ENCODE results near the gene OGFOD1.

DNA sequence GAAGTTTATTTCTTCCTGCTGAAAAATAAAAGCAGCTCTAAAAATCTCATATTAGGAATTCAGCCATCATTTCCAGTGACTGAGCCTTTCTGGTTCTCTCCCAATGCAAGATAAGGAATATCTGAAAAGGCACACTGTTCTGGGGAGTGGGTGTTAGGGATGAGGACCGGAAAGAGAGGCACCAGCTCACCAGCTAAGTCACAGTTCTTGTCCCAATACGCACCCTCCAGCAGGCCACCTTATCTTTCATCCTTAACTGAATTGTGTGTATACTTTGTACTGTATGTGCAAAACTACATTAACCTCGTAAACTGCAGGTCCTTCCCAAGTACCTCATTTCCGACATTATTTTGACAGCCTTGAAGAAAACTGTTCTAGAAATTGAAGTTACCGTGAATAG lies 37.0 kb upstream of the OGFOD1 start:
- TF ChIP-seq CTCF (IDR thresholded peaks at IDR 0.05 in 2 of 3, conservative IDR thresholded peaks at IDR 0.05 in 1 of 3; ENCODE audit: borderline replicate concordance in 1 of 3, insufficient read depth in 1 of 3, low read depth in 2 of 3, low read length in 2 of 3), result no peak
- no peak for TF ChIP-seq EZH2 (IDR thresholded peaks at IDR 0.05)
- no peak for TF ChIP-seq SIN3A (IDR thresholded peaks at IDR 0.05; ENCODE audit: low read depth)
- TF ChIP-seq JUND (IDR thresholded peaks at IDR 0.05), result no peak
- TF ChIP-seq, protein P1, sequence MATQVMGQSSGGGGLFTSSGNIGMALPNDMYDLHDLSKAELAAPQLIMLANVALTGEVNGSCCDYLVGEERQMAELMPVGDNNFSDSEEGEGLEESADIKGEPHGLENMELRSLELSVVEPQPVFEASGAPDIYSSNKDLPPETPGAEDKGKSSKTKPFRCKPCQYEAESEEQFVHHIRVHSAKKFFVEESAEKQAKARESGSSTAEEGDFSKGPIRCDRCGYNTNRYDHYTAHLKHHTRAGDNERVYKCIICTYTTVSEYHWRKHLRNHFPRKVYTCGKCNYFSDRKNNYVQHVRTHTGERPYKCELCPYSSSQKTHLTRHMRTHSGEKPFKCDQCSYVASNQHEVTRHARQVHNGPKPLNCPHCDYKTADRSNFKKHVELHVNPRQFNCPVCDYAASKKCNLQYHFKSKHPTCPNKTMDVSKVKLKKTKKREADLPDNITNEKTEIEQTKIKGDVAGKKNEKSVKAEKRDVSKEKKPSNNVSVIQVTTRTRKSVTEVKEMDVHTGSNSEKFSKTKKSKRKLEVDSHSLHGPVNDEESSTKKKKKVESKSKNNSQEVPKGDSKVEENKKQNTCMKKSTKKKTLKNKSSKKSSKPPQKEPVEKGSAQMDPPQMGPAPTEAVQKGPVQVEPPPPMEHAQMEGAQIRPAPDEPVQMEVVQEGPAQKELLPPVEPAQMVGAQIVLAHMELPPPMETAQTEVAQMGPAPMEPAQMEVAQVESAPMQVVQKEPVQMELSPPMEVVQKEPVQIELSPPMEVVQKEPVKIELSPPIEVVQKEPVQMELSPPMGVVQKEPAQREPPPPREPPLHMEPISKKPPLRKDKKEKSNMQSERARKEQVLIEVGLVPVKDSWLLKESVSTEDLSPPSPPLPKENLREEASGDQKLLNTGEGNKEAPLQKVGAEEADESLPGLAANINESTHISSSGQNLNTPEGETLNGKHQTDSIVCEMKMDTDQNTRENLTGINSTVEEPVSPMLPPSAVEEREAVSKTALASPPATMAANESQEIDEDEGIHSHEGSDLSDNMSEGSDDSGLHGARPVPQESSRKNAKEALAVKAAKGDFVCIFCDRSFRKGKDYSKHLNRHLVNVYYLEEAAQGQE (IDR thresholded peaks at IDR 0.05; ENCODE audit: low read depth), result no peak
- no peak for TF ChIP-seq ZNF274 (IDR thresholded peaks at IDR 0.05; ENCODE audit: low read depth, low read length)
- TF ChIP-seq POLR2A (IDR thresholded peaks at IDR 0.05; ENCODE audit: borderline replicate concordance, extremely low read depth, insufficient read depth, insufficient read length), result no peak
- no peak for TF ChIP-seq POLR2AphosphoS5 (IDR thresholded peaks at IDR 0.05; ENCODE audit: low read depth, low read length)
- no peak for TF ChIP-seq CEBPB (IDR thresholded peaks at IDR 0.05; ENCODE audit: low read depth)

Measured in HCT116 (cell line).